ENCODE results near the gene ZNF134. TPM values are rescaled to one million over a fixed set of nuclear protein-coding genes. Genes with fewer than 3 reads are reported as not detected.

ZNF134 gene
- total and polyA plus RNA-seq, 9 of the 15 experiments (the other 6 are each of a cell fraction or from before 2014, with no cell fraction given): 1.3 to 10.0 (median 5.7) TPM

GRCh38 chr19:57632987-57633831 is 19.2 kb downstream of the ZNF134 start, which contains the start of gene ZNF211 (continued):
- TF ChIP-seq PBX2 (CRISPR knock-in tag; IDR thresholded peaks at IDR 0.05; ENCODE audit: low read depth) (peak; percentile 79), PBX2 (tag; conservative IDR thresholded peaks at IDR 0.05; ENCODE audit: low read depth) (peak; percentile 98), NRF1 (conservative IDR thresholded peaks at IDR 0.05 in 1 of 2, IDR thresholded peaks at IDR 0.05 in 1 of 2) (peak; percentile 35 to 36; a peak in 1 of 4 replicates), SRF (CRISPR knock-in tag; IDR thresholded peaks at IDR 0.05) (0 out of 4 replicates have a peak, but pooled peaks of 1 of the 2 experiments have one; percentile 16), CREB1 (IDR thresholded peaks at IDR 0.05) (peak; percentile 53), CREB1 (CRISPR knock-in tag; IDR thresholded peaks at IDR 0.05) (no peak), GABPA (tag; conservative IDR thresholded peaks at IDR 0.05; ENCODE audit: low read depth) (peak; percentile 94), KHSRP (IDR thresholded peaks at IDR 0.05) (no peak), CHCHD3 (CRISPR knock-in tag; IDR thresholded peaks at IDR 0.05) (no peak), EGR1 (conservative IDR thresholded peaks at IDR 0.05) (peak; percentile 53; the same call in 1 of the 2 replicates), CBFA2T3 (IDR thresholded peaks at IDR 0.05) (no peak), POU5F1 (IDR thresholded peaks at IDR 0.05; ENCODE audit: borderline replicate concordance, low read depth, low read length, partially characterized antibody) (no peak), SUPT5H (IDR thresholded peaks at IDR 0.05) (peak; percentile 71), BCLAF1 (IDR thresholded peaks at IDR 0.05; ENCODE audit: borderline replicate concordance in 1 of 2, control insufficient read depth in 1 of 2, low read depth in 2 of 2, low read length in 1 of 2) (no peak), ELF4 (CRISPR knock-in tag; IDR thresholded peaks at IDR 0.05) (peak; percentile 68; the same call in 1 of the 2 replicates), YY1 (IDR thresholded peaks at IDR 0.05; ENCODE audit: borderline replicate concordance in 1 of 3, control insufficient read depth in 1 of 3, extremely low read depth in 1 of 3, insufficient read depth in 3 of 3, insufficient read length in 1 of 3, insufficient replicate concordance in 2 of 3, low read depth in 1 of 3, low read length in 2 of 3) (peak in 2 of 3 experiments; percentile 62 to 82), HNRNPL (IDR thresholded peaks at IDR 0.05; ENCODE audit: low read depth, low read length) (no peak), ILK (tag; IDR thresholded peaks at IDR 0.05; ENCODE audit: borderline replicate concordance, low read depth) (no peak), ELF1 (tag; IDR thresholded peaks at IDR 0.05) (peak; percentile 87), CEBPG (CRISPR knock-in tag; IDR thresholded peaks at IDR 0.05) (no peak), CEBPG (tag; conservative IDR thresholded peaks at IDR 0.05 in 1 of 2, IDR thresholded peaks at IDR 0.05 in 1 of 2) (peak in 1 of 2 experiments; percentile 17; a peak in 1 of 4 replicates), HDAC1 (IDR thresholded peaks at IDR 0.05) (peak in 1 of 2 experiments; percentile 32; a peak in 1 of 4 replicates)
